CD4-positive, alpha-beta T cell treated with Interleukin-2 at 100 ng/mL for 4 hours (primary cell): Measurements from ENCODE around the gene OPRL1.

Experiments
- DNase-seq: peaks from one replicate; pipeline ENCODE4 v3.0.0-alpha.2; 2020; ENCODE audit warnings: low spot score

OPRL1 gene

DNA sequence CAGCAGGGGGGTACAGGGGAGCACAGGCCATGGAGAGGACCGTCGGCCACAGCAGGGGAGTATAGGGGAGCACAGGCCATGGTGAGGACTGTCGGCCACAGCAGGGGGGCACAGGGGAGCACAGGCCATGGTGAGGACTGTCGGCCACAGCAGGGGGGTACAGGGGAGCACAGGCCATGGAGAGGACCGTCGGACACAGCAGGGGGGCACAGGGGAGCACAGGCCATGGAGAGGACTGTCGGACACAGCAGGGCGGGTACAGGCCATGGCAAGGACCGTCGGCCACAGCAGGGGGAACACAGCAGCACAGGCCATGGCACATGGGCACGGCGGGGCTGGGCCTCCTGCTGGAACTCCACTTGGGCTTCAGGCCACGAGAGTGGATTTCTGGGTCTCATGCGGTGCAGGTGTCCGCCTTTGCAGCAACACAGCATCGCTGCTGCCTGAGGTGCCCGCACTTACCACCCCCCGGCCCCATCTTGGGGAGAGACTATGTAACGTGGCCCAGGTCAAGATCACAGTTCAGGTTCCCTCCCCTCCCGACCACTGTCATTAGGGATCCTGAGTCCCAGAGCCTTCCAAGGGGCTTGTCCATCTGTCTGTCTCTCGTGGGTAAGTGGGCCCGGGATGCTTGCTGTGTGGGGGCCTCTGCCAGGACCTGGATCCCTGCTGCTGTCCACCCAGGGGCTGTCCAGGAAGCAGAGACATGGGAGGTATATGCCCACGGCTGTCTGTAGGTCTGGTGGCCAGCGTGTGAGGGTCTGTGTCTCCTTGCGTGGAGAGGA, 25.0 kb downstream of the OPRL1 start:
- no peak for DNase-seq

- DNase-seq = no peak
These were observed 26.1 kb downstream of the OPRL1 start for GRCh38 chr20:64105846-64106434.

DNA sequence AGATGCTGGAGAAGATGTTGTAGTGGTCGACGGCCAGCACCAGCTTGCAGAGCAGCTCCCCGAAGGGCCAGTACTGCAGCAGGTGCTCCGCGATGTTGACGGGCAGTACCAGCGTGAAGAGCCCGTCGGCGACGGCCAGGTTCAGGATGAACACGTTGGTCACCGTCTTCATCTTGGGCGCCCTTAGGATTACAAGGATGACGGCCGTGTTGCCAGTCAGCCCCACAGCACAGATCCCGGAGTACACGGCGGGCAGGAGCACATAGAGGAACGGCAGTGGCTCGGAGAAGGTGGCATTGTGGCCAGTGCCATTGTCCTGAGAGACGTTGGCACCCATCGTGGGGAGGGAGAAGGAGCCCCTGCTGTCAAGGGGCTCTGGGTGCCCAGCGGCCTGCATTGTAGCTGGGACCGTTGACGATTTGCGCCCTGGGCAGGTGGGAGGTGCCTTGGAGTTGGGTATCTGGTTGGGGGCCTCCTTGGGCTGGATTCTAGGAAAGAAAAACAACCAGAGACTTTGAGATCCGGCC, 26.6 kb downstream of the OPRL1 start:
- DNase-seq = no peak

GRCh38 chr20:64106981-64107735, 27.3 kb downstream of the OPRL1 start, which contains the start of gene NPBWR2:
NPBWR2 (minus strand) TSS chr20:64107565; CDS start chr20:64106831, 734 bp downstream.
- DNase-seq = no peak

- no peak for DNase-seq
These were observed 28.0 kb downstream of the OPRL1 start for GRCh38 chr20:64107736-64108457.

- DNase-seq = no peak
These were observed 29.1 kb downstream of the OPRL1 start for GRCh38 chr20:64108731-64109681.

DNA sequence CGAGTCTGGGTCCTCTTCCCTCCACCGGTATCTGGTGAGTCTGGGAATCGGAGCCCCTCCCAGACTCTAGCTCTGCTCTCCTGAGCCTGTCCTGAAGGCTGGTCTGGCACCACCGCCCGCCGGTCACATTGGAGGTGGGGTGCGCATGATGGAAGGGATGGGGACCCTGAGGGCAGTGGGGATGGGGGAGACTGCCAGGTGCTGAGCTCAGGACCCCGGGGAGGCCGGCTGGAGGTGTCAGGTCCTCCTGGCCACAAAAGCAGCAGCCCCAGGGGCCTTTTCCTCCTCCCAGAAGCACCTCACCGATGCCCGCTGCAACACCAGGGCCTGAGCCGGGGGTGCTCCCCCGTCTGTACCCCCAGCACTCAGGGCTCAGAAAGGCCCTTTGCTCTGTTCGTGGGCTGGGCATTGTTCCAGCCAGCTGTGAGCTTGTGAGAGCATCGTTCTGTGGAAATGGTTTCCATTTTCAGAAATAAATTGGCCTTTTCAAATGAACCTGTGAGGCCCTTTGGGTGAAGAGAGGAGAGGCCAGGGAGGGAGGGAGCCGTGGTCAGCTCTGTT, 30.0 kb downstream of the OPRL1 start:
- no peak for DNase-seq

GRCh38 chr20:64110411-64111068, 30.7 kb downstream of the OPRL1 start:
- DNase-seq = no peak

- DNase-seq = no peak
These were observed 32.2 kb downstream of the OPRL1 start for GRCh38 chr20:64111841-64112641.

DNA sequence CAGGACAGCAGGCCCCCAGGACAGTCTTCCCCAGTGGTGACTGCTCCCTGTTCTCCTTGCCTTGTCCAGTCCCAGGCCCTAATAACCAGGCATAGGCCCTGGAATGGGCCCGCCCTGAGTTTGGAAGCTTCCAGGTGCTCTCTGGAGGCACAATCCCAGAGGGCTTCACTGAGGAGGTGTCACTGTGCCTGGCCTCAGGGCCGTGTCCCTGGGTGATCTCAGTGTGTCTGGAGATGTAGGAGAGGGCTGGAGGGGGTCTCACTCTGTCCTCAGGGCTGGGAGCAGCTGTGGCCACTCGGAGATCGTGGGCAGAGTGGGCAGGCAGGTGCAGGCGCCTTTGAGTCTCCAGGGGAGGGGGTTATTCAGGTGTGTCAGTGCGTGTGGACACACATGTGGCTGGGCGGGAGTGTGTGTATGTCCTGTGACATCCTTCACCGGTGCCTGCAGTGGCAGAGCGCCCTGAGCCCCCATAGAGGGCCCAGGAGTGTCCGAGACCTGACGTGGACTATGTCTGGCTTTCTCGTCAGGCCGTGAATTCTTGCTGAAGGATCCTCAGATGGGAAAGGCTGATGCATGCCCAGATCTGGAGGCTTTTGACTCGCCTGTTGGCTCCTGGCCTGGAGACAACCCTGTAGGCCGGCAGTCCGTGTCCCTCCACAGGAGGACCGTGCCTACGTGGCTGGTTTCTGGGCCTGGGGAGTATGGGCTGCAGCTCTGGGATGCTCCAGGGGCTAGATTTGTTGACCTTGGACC, 33.0 kb downstream of the OPRL1 start:
- DNase-seq = no peak

DNA sequence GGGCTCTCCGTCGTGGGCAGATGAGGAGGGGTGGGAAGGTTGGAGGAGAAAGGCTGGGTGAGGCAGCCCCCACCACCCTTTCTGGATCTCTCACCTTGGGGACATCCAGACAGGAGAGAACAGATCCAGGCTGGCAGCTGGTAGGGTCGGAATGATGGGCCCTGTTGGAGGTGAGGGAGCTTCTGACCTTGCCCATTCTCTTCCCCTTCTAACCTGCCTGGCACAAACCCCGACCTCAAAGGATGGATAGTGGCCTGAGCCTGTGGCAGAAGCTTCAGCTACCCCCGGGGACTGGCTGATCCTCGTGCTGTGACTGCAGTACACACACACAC, 33.5 kb downstream of the OPRL1 start:
- DNase-seq = no peak

DNA sequence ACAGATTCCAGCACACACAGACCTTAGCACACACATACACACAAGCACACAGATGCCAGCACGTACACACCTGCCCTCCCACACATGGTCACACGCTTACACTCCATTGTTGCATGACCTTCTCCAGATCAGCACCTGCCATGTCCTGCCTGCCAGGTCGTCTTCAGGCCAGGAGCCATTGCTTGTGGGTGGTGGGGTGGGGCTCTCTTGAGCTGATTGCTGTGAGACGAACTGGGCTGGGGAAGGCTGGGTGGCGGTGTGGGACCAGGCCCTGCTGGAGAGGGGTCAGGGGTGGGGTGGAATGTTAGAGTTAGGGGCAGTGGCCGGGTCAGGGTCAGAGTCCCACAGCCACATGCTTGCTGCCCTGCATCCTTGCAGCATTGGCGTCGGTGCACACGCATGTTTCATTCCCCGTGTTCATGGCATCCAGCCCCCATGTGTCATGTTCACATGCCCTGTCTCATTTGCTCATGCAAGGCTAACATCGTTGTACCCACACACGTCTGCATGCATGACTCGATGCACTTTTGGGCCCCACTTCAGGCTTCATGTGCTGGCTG, 34.0 kb downstream of the OPRL1 start:
- no peak for DNase-seq

DNA sequence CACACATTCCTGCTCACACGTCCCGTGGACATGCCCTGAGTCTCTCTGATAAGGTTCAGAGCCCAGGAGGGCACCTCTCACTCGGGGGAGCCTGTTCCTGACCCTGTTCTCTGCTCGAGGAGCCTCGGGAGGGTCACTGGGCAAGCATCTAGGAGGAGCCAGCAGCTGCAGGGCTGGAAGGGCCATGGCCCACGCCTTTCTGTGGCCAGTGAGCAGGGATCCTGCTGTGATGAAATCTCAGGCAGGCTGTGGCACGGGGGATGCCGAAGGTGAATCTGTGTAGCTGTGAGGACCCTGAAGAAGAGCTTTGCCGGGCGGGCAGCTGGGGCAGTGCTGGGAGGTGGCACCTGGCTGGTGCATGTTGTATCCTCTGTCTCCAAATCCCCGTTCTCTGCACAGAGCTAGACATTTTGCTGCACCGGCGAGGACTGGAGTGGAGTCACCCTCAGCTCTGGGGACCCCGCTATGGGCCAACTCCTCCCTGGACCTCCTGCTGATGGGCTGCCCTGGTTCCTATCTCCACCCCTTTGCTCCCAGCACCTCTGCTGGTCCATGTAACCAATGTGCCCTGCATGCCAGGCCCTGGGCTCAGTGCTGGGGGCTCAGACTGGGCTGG, 34.6 kb downstream of the OPRL1 start:
- DNase-seq = no peak

GRCh38 chr20:64115171-64115911, 35.5 kb downstream of the OPRL1 start:
- no peak for DNase-seq

- DNase-seq = no peak
These were observed 36.1 kb downstream of the OPRL1 start for GRCh38 chr20:64116016-64116415.

GRCh38 chr20:64116541-64117431, 36.9 kb downstream of the OPRL1 start:
- DNase-seq = no peak
